GM18520 (cell line): ENCODE results near the gene LRP1B.
"Not testable (repeated sequence)": the region's sequence is repeated elsewhere in the genome, so short reads cannot be mapped to it uniquely, and the experiment has no call there.

Source experiments
- ATAC-seq: cut with Tn5 transposase; IDR thresholded peaks from one replicate; pipeline ENCODE4 v1.9.1; 2021; ENCODE audit not compliant: unreplicated experiment

The LRP1B gene

DNA sequence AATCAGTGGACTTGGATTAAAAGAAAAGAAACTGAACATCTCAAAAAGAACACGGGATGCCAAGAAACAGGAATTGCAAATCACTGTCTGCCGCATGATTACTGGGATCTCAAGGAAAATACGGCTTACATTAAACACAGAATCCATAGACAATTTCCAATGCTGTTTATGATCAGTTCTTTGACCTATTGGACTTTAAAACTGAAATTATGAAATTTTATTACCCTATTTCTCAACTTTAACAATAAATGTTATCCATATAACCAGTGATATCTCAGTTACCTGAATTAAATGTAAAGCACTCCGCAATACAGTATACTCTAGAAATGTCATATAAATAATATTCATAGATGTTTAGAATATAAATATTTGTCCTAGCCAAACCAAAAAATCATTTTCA lies 1793.8 kb downstream of the LRP1B start:
- no peak for ATAC-seq

DNA sequence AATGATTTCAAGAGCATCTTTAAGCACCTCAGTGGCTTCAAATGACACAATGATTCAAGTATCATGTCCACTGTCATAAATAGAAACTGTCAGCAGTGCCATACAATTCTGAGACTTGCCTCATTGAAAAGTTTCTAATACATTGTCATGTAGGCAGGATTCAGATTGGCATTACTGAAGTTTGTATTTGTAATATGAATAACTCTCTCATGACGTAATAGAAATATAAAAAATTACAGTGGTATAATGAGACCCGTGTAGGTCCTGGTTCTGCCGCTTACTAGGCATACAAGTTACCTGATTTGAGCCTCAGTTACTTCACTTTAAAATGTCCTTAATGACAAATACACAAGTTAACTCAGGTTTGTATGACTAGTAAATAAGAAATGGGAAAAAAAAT lies 1814.5 kb downstream of the LRP1B start:
- no peak for ATAC-seq

GRCh38 chr2:140311905-140312304 lies 1818.9 kb downstream of the LRP1B start:
- no peak for ATAC-seq

DNA sequence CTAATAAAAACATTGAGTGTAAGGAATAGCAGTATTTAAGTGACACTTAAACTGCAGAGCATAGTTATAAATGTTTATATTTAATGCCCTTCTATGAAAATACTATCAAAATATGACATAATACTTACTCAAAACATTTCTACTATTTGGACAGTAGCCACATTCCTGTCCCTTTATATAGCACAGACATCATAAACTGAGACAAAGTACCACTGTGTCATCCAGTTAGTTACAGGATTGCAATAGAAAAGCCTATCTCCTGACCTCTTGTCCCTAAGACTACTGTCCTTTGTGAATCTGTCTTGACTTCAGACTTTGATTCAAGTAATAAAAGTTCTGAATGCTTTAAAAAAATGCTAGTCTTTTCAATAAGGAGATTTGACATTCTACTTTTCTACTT lies 1822.1 kb downstream of the LRP1B start:
- ATAC-seq, result no peak

GRCh38 chr2:140307532-140307931 lies 1823.3 kb downstream of the LRP1B start:
- no peak for ATAC-seq

DNA sequence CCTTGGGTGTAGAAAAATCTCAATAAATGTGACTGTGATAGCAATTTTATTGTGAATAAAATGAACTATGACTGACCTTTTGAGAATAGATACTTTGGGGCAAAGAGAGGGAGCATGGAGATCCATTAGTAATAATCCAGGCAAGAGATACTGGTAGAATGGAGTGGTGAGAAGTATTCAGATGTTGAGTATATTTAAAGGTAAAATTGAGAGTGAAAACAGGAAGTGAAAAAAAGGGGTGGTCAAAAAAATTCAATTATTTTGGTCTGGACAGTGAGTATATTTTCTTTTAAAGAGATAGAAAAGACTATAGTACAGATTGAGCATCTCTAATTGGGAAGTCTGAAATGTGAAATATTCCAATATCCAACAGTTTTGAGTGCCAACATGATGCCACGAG lies 1835.0 kb downstream of the LRP1B start:
- no peak for ATAC-seq

GRCh38 chr2:140288726-140289125 lies 1842.1 kb downstream of the LRP1B start:
- ATAC-seq, result no peak

GRCh38 chr2:140288213-140288612 lies 1842.6 kb downstream of the LRP1B start:
- ATAC-seq, result no peak

- no peak for ATAC-seq
Observed at GRCh38 chr2:140286377-140286776, 1844.4 kb downstream of the LRP1B start.

DNA sequence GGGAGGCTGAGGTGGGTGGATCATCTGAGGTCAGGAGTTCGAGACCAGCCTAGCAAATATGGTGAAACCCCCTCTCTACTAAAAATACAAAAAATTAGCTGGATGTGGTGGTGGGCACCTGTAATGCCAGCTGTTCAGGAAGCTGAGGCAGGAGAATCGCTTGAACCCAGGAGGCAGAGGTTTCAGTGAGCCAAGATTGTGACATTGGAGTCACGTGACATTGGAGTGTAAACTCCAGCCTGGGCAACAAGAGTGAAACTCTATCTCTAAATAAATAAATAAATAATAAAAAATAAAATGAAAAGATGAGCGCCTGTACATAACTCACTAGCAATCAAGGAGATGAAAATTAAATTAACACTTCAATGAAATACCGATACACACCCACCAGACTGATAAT lies 1853.5 kb downstream of the LRP1B start:
- ATAC-seq, result not testable (repeated sequence)

- no peak for ATAC-seq
Observed at GRCh38 chr2:140276661-140277060, 1854.2 kb downstream of the LRP1B start.

GRCh38 chr2:140275427-140275826 lies 1855.4 kb downstream of the LRP1B start:
- no peak for ATAC-seq

DNA sequence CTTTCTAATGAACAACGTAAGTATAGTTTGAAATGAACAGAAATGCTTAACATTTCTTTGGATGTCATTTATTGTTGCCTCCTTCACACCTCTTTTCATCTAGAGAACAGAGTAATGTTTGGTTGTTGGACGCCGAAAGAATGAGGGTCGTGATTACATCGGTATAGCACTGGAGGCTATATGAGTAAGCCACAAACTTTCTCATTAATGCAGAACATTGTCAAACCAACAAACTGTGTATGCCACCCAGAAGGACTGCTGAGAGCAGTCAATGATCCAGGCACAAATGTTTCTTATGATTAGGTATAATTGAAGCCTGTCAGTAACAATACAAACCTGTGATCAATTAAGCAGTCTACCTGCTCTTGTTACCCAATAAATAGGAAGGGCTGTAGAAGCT lies 1855.9 kb downstream of the LRP1B start:
- ATAC-seq, result no peak

DNA sequence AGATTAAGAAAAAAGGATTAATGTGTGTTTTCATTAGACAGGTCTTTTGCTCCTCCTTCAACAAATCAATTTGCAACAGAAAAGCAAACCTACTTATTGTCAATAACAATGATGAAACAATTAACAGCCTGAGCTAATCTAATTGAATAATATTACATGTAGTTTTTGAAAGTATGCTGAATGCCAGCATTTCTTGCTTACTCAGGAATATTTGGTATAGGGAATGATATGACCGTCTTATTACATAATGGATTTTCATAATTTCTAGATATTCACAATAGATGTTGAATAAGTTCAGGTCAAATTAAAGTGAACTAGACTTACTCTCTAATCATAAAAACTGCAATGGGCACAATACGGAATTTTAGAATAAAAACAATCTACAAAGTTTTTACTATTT lies 1856.9 kb downstream of the LRP1B start:
- no peak for ATAC-seq

DNA sequence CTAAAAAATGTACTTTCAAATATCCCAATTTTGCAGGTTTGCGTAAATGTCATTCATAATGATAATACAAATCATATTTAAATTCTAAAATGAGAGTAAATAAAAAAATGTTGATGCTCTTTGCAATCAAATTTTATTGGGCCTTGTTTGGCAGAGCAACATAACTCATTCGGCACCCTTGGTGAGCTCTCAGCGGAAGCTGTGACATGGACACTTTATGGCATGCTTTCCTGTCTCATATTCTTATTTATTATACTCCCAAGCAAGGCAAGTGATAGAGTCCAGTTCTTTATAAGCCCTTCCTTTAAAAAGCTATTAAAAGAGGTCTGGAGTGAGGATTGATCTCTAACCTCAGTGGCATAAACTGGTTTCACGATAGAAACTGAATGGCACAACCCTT lies 1857.4 kb downstream of the LRP1B start:
- no peak for ATAC-seq

DNA sequence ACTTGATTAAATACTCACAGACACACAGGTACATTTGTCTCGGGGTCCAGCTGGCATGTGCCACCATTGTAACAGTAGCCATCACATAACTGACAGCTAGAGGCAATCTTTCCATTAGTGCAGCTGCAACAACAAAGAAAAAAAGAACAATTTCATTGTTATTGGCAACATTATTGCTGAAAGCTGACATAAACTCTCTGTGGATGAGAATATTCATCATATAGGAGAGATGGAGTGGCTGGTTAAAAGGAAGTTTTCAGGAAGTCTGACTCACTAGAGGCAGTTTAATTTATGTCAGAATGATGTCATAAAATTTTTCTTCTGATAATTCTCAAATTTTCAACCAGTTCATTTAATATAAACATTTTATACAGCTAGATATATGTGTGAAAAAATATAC lies 1860.6 kb downstream of the LRP1B start:
- no peak for ATAC-seq

DNA sequence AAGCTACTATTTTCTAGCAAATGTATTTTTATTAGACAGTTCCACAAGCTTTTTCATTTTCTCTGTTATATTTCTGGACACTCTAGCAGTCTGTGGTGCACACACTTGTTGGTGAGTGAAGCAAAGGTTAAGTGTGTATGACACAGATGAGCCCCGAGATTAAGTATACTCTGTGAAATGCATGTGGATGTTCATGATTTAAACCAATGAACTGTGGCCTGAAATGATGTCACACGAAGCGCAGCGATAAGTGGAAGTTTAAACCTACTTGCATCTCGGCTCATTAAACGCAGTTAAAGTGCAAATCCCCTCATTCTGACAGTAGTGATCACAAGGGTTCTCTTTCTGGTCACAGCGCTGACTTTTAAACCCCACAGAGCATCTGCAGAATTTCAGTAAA lies 1861.8 kb downstream of the LRP1B start:
- no peak for ATAC-seq

DNA sequence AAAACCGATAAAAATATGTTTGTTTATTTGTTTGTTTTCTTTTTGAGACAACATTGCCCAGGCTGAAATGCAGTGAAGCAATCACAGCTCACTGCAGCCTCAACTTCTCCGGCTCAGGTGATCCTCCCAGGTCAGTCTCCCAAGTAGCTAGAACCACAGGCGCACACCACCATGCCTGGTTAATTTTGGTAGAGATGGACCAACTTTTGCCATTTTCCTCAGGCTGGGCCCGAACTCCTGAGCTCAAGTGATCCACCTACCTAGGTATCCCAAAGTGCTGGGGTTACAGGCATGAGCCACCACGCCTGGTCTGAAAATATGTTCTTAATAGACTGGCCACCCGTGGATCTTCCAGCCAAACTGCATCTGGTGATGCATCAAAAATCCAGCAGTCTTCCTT lies 1867.9 kb downstream of the LRP1B start:
- ATAC-seq, result no peak

DNA sequence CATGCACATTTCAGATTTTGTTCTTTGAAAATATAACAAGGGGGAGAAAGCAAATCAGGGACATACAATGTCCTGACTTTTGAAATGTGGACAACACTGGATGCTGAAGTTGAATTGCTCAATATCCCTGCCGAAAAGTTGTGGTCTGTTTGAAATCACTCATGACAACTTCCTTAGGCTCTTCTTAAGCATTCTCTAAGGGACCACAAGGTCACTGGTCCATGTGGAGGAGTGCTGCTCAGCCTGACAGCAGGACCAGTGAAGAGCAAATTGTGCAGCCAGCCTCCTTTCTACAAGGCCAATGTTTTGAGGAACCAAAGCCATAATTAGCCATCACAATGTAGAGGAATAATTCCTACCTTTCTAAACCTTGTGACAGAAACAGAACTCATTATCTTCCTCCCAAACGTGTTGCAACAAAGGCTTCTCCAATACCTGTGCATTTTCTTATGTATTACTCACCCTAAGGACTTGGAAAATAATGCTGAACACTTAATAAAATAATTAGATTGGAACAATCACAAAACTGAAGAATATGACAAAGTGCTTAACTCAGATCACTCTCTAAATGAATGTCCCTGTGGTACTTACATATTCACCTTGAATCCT lies 1873.0 kb downstream of the LRP1B start:
- ATAC-seq, result no peak

- no peak for ATAC-seq
Observed at GRCh38 chr2:140256080-140256479, 1874.7 kb downstream of the LRP1B start.

- no peak for ATAC-seq
Observed at GRCh38 chr2:140249821-140250220, 1881.0 kb downstream of the LRP1B start.

DNA sequence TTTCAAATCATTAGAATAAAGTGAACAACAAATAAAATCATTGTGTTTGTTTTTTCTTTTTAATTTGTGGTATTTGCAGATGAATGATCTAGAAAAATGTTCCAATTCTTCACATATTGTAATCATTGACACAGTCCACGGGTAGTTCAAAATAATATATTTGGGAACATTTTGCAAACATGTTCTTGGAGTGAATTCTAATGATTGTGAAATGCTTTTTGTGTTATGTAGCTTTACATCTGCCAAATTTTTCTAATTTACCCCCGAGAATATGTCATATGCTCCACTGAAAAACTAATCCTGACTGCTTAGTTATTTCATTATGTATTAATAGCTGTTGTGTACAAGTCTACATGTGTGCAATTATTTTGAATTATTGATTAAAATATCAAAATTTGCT lies 1882.2 kb downstream of the LRP1B start:
- no peak for ATAC-seq

DNA sequence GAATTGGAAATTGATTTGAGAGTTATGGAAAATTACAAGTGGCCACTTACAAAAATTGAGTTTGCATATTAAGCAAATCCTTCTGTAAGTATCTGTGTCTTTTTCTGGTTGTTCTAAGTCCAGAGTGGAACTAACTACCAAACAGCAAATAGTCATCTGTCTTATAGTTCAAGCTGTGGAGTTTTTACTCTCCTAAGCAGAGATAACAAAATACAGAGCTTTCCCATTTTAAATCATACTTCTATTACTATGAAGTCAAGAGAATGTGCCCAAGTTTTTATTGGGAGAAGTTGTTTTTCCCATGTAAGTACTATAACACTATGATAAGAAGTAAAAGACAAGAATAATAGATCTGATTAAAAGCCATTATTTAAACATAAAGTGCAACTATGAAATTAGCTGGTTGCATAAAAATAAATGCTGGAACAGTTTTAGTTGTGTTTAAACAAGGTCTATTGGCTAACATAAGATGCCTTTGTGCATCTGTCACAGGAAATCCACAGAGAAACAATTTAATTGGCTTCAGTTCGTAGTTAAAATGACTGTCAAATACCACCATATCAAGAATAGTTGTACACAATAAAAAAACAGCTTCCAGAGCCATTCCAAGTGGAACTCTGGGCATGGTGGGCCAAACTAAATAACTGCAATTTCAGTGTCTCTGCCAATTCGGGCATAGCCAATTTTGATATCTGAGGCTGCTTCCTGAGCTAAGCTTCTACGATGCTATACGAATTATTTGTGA lies 1883.2 kb downstream of the LRP1B start:
- no peak for ATAC-seq
